ENCODE measurements around the gene PRMT1. TPM values are rescaled to one million over a fixed set of nuclear protein-coding genes. Genes with fewer than 3 reads are reported as not detected.

PRMT1 gene
- total and polyA plus RNA-seq, 9 of the 15 experiments (the other 6 are each of a cell fraction or from before 2014, with no cell fraction given), result 13.3 to 464 (median 326) TPM

- TF ChIP-seq HMGXB4 (CRISPR knock-in tag; IDR thresholded peaks at IDR 0.05), result peak; percentile 57; the same call in 1 of the 2 replicates
- TF ChIP-seq FOXA1 (IDR thresholded peaks at IDR 0.05; ENCODE audit: borderline replicate concordance), result no peak
- no peak for TF ChIP-seq ZBTB5 (IDR thresholded peaks at IDR 0.05)
- peak; percentile 72; the same call in 1 of the 2 replicates for TF ChIP-seq ELF1 (tag; IDR thresholded peaks at IDR 0.05)
- TF ChIP-seq TAF1 (IDR thresholded peaks at IDR 0.05; ENCODE audit: control insufficient read depth, extremely low read depth, insufficient read depth, low read length, severe bottlenecking), result peak; percentile 81
- no peak for TF ChIP-seq RCOR1 (IDR thresholded peaks at IDR 0.05; ENCODE audit: borderline replicate concordance in 1 of 2, low read depth in 2 of 2, low read length in 2 of 2)
- TF ChIP-seq TARDBP (IDR thresholded peaks at IDR 0.05), result no peak
- no peak for TF ChIP-seq THRAP3 (IDR thresholded peaks at IDR 0.05; ENCODE audit: borderline replicate concordance)
- TF ChIP-seq POLR3G (IDR thresholded peaks at IDR 0.05; ENCODE audit: extremely low read depth, insufficient read length, insufficient replicate concordance), result no peak
- TF ChIP-seq AFF4 (CRISPR knock-in tag; IDR thresholded peaks at IDR 0.05), result peak; percentile 39; the same call in 1 of the 2 replicates
- peak; percentile 82; the same call in 1 of the 2 replicates for TF ChIP-seq OTX1 (CRISPR knock-in tag; IDR thresholded peaks at IDR 0.05)
- TF ChIP-seq MAFG (tag; conservative IDR thresholded peaks at IDR 0.05), result no peak
- 0 out of 2 replicates have a peak, but pooled peaks have one; percentile 48 for TF ChIP-seq HNRNPL (IDR thresholded peaks at IDR 0.05; ENCODE audit: low read depth, low read length)
- no peak for TF ChIP-seq U2AF2 (optimal IDR thresholded peaks at IDR 0.05; ENCODE audit: low read depth, low read length)
- no peak for TF ChIP-seq RNF219 (CRISPR knock-in tag; IDR thresholded peaks at IDR 0.05)
- peak in 1 of 2 experiments; percentile 87; a peak in 2 of 4 replicates for TF ChIP-seq KDM4B (IDR thresholded peaks at IDR 0.05; ENCODE audit: borderline replicate concordance in 2 of 2, low read depth in 1 of 2)
These were observed at the start of gene PRMT1 (continued) for GRCh38 chr19:49677231-49677900.
